HEK293 (cell line): ENCODE measurements around the gene FOXO6.

Experiments used
- CTCF ChIA-PET: fragments of 350-600 bp; formaldehyde crosslinking; extraction: SDS; loops from one replicate; lab custom pipeline; 2021; ENCODE audit warnings: antibody characterized with exemption; lab: Yijun Ruan, JAX
- POLR2A ChIA-PET: fragments of 300-600 bp; formaldehyde crosslinking; extraction: SDS; loops from one replicate; lab custom pipeline; 2020; ENCODE audit warnings: antibody characterized with exemption, inconsistent platforms; lab: Yijun Ruan, JAX
- H3K27ac ChIP-seq: fragments of 200-500 bp; sonication (Bioruptor generic); 2 replicates; pipeline ENCODE4 v1.5.1; 2014; ENCODE audit warnings: low read depth, low read length, control low read depth, inconsistent platforms; ENCODE audit errors: extremely low read depth
- H3K36me3 ChIP-seq, 2 experiments: fragments of 200-500 bp in 1 of 2; sonication (Bioruptor generic) in 1 of 2; 1 replicate in 1 of 2; 2 replicates in 1 of 2; pipeline ENCODE4 v1.5.1; 2014 to 2017; ENCODE audit warnings: inconsistent platforms in 2 of 2, low read length in 2 of 2; ENCODE audit not compliant: control insufficient read depth in 2 of 2, insufficient read depth in 1 of 2
- H3K4me1 ChIP-seq: fragments of 200-500 bp; sonication (Bioruptor generic); 2 replicates; pipeline ENCODE4 v1.5.1; 2014; ENCODE audit warnings: mild to moderate bottlenecking, low read length, inconsistent platforms; ENCODE audit not compliant: control insufficient read depth, insufficient read depth
- H3K4me3 ChIP-seq: 2 replicates; pipeline ENCODE4 v1.5.1; 2011; ENCODE audit warnings: low read depth, mild to moderate bottlenecking, control low read depth, low read length, moderate library complexity
- H3K9me3 ChIP-seq: fragments of 200-500 bp; sonication (Bioruptor generic); 2 replicates; pipeline ENCODE4 v1.5.1; 2014; ENCODE audit warnings: low read depth, low read length, inconsistent platforms; ENCODE audit not compliant: control insufficient read depth, insufficient read depth
- EGR2 ChIP-seq: fragments of 450-650 bp; formaldehyde crosslinking; IDR thresholded peaks from 2 replicates; pipeline ENCODE4 v1.5.1; 2016; ENCODE audit warnings: low read depth, missing biosample characterization, missing genetic modification characterization
- GLIS1 ChIP-seq: fragments of 450-650 bp; formaldehyde crosslinking; IDR thresholded peaks from 2 replicates; pipeline ENCODE4 v1.5.1; 2016; ENCODE audit warnings: missing biosample characterization, missing genetic modification characterization
- GLIS2 ChIP-seq: fragments of 450-650 bp; formaldehyde crosslinking; IDR thresholded peaks from 2 replicates; pipeline ENCODE4 v1.5.1; 2016; ENCODE audit warnings: missing biosample characterization, missing genetic modification characterization
- HIC1 ChIP-seq: fragments of 450-650 bp; formaldehyde crosslinking; IDR thresholded peaks from 2 replicates; pipeline ENCODE4 v1.5.1; 2016; ENCODE audit warnings: missing biosample characterization, missing genetic modification characterization
- KLF1 ChIP-seq: fragments of 450-650 bp; formaldehyde crosslinking; IDR thresholded peaks from 2 replicates; pipeline ENCODE4 v1.5.1; 2016; ENCODE audit warnings: missing biosample characterization, missing genetic modification characterization
- KLF10 ChIP-seq: fragments of 450-650 bp; IDR thresholded peaks from 2 replicates; pipeline ENCODE4 v1.5.1; 2018; ENCODE audit warnings: missing biosample characterization, mild to moderate bottlenecking, missing genetic modification characterization
- KLF8 ChIP-seq: fragments of 450-650 bp; formaldehyde crosslinking; IDR thresholded peaks from 2 replicates; pipeline ENCODE4 v1.5.1; 2016; ENCODE audit warnings: missing biosample characterization, missing genetic modification characterization
- OSR2 ChIP-seq: fragments of 450-650 bp; formaldehyde crosslinking; IDR thresholded peaks from 2 replicates; pipeline ENCODE4 v1.5.1; 2016; ENCODE audit warnings: missing biosample characterization, missing genetic modification characterization
- REST ChIP-seq: fragments of 450-650 bp; formaldehyde crosslinking; IDR thresholded peaks from 2 replicates; pipeline ENCODE4 v1.5.1; 2016; ENCODE audit warnings: missing biosample characterization, missing genetic modification characterization
- SP2 ChIP-seq: fragments of 450-650 bp; formaldehyde crosslinking; IDR thresholded peaks from 2 replicates; pipeline ENCODE4 v1.5.1; 2016; ENCODE audit warnings: missing biosample characterization, missing genetic modification characterization
- ZBTB48 ChIP-seq: fragments of 450-650 bp; formaldehyde crosslinking; IDR thresholded peaks from 2 replicates; pipeline ENCODE4 v1.5.1; 2016; ENCODE audit warnings: missing biosample characterization, missing genetic modification characterization
- ZFHX2 ChIP-seq: fragments of 450-650 bp; formaldehyde crosslinking; conservative IDR thresholded peaks from 2 replicates; pipeline ENCODE4 v1.5.1; 2016; ENCODE audit warnings: missing biosample characterization, missing genetic modification characterization
- ZNF146 ChIP-seq: fragments of 450-650 bp; formaldehyde crosslinking; IDR thresholded peaks from 2 replicates; pipeline ENCODE4 v1.5.1; 2016; ENCODE audit warnings: missing biosample characterization, missing genetic modification characterization
- ZNF184 ChIP-seq: fragments of 450-650 bp; IDR thresholded peaks from 2 replicates; pipeline ENCODE4 v1.5.1; 2018; ENCODE audit warnings: missing biosample characterization, mild to moderate bottlenecking, missing genetic modification characterization
- ZNF221 ChIP-seq: fragments of 450-650 bp; formaldehyde crosslinking; IDR thresholded peaks from 2 replicates; pipeline ENCODE4 v1.5.1; 2017; ENCODE audit warnings: missing biosample characterization, missing genetic modification characterization, borderline replicate concordance
- ZNF302 ChIP-seq: fragments of 450-650 bp; formaldehyde crosslinking; IDR thresholded peaks from 2 replicates; pipeline ENCODE4 v1.5.1; 2016; ENCODE audit warnings: missing biosample characterization, missing genetic modification characterization, low read depth
- ZNF366 ChIP-seq: fragments of 450-650 bp; formaldehyde crosslinking; conservative IDR thresholded peaks from 2 replicates; pipeline ENCODE4 v1.5.1; 2016; ENCODE audit warnings: missing biosample characterization, missing genetic modification characterization
- ZNF426 ChIP-seq: fragments of 450-650 bp; formaldehyde crosslinking; IDR thresholded peaks from 2 replicates; pipeline ENCODE4 v1.5.1; 2017; ENCODE audit warnings: missing biosample characterization, missing genetic modification characterization, mild to moderate bottlenecking, inconsistent platforms, moderate library complexity
- ZNF501 ChIP-seq: fragments of 450-650 bp; formaldehyde crosslinking; IDR thresholded peaks from 2 replicates; pipeline ENCODE4 v1.5.1; 2016; ENCODE audit warnings: missing biosample characterization, missing genetic modification characterization
- ZNF610 ChIP-seq: fragments of 450-650 bp; formaldehyde crosslinking; IDR thresholded peaks from 2 replicates; pipeline ENCODE4 v1.5.1; 2016; ENCODE audit warnings: missing biosample characterization, missing genetic modification characterization, borderline replicate concordance
- ZNF654 ChIP-seq: fragments of 450-650 bp; formaldehyde crosslinking; IDR thresholded peaks from 2 replicates; pipeline ENCODE4 v1.5.1; 2016; ENCODE audit warnings: low read depth, missing biosample characterization, missing genetic modification characterization
- ZNF843 ChIP-seq: fragments of 450-650 bp; formaldehyde crosslinking; IDR thresholded peaks from 2 replicates; pipeline ENCODE4 v1.5.1; 2016; ENCODE audit warnings: missing biosample characterization, missing genetic modification characterization
- ZSCAN23 ChIP-seq: fragments of 450-650 bp; formaldehyde crosslinking; IDR thresholded peaks from 2 replicates; pipeline ENCODE4 v1.5.1; 2016; ENCODE audit warnings: missing biosample characterization, missing genetic modification characterization
- TF ChIP-seq, protein P1 (sequence below): fragments of 450-650 bp; formaldehyde crosslinking; IDR thresholded peaks from 2 replicates; pipeline ENCODE4 v1.5.1; 2016; ENCODE audit warnings: missing biosample characterization, missing genetic modification characterization

FOXO6 gene

DNA sequence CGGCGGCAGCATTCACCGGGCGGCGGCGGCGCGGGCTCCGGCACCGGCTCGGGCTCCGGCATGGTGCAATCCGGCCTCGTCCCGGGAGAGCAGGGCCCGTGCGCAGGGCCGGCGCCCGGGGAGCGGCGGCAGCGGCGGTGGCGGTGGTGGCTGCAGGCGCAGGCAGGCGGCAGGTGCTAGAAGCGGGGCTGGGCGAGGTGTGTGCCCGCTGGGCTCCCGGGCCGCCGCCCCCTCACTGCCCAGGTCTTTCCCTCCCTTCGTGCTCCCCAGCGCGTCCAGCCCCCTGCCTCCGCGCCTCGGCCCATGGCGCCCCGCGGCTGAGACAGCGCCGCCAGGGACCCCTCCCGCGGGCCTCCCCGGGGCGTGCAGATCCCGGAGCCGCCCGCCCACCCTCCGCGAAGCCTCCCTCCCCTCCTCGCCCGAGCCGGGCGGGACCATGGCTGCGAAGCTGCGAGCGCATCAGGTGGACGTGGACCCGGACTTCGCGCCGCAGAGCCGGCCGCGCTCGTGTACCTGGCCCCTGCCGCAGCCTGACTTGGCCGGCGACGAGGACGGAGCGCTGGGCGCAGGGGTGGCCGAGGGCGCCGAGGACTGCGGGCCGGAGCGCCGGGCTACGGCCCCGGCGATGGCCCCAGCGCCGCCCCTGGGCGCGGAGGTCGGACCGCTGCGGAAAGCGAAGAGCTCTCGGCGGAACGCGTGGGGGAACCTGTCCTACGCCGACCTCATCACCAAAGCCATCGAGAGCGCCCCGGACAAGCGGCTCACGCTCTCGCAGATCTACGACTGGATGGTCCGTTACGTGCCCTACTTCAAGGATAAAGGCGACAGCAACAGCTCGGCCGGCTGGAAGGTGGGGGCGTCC lies 492 bp downstream of the FOXO6 start (continued):
- TF ChIP-seq ZSCAN23 (tag by site-specific recombination) = no peak
- TF ChIP-seq ZNF366 (tag by site-specific recombination) = no peak
- TF ChIP-seq HIC1 (tag by site-specific recombination) = no peak
- TF ChIP-seq ZNF501 (tag by site-specific recombination) = no peak
- TF ChIP-seq ZNF426 = no peak
- TF ChIP-seq OSR2 (tag by site-specific recombination) = no peak
- no peak for TF ChIP-seq ZNF184 (tag by site-specific recombination)
- TF ChIP-seq ZNF654 (tag by site-specific recombination) = no peak
- TF ChIP-seq KLF10 = no peak
- TF ChIP-seq ZNF610 (tag by site-specific recombination) = no peak
- no peak for TF ChIP-seq ZNF302 (tag by site-specific recombination)

DNA sequence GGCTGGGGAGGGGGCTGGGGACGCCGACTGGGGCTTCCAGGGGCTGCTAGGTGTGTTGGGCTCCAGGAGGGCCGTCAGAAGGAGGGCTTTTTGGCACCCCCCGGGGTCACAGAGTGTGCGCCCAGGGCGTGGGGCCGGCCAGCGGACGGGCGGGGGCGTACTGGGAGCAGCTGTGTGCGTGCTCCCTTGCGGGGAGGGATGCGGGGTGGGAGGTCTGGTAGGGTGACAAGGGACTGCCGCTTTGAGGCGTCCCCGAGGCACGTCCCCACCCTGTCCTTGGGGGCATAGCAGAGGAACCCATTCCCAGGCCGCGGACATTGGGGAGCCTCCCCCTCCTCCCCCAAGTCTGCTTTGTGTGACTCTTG lies 1.1 kb downstream of the FOXO6 start:
- ChIA-PET CTCF (interaction anchor here (0.8 to 2.3 kb wide), 3 partner anchors 53 to 82 kb away, joined by 3 to 8 read pairs (median 3); no protein-coding TSS in a partner anchor), POLR2A (interaction anchor here (0.6 to 2.6 kb wide), 5 partner anchors 9 to 61 kb away, joined by 3 to 17 read pairs (median 4); no protein-coding TSS in a partner anchor)
- Histone ChIP-seq H3K4me3 (peak overlapping the region; percentile 49), H3K9me3 (no peaks in the 10 kb centered on the region), H3K27ac (no peak overlapping the region), H3K36me3 (no peaks in the 10 kb centered on the region), H3K4me1 (peaks cover 15% of the 10 kb centered on the region)
- TF ChIP-seq REST (no peak), ZBTB48 (peak; percentile 46; the same call in 1 of the 2 replicates), GLIS2 (tag by site-specific recombination) (peak; percentile 49; the same call in 1 of the 2 replicates), ZNF221 (no peak), ZFHX2 (peak; percentile 50), SP2 (tag by site-specific recombination) (no peak), EGR2 (tag by site-specific recombination) (peak; percentile 42; the same call in 1 of the 2 replicates), KLF8 (tag by site-specific recombination) (peak; percentile 15; the same call in 1 of the 2 replicates), GLIS1 (tag by site-specific recombination) (peak; percentile 88), KLF1 (peak; percentile 60), ZNF146 (tag by site-specific recombination) (no peak), ZNF843 (tag by site-specific recombination) (no peak)
- TF ChIP-seq, protein P1, sequence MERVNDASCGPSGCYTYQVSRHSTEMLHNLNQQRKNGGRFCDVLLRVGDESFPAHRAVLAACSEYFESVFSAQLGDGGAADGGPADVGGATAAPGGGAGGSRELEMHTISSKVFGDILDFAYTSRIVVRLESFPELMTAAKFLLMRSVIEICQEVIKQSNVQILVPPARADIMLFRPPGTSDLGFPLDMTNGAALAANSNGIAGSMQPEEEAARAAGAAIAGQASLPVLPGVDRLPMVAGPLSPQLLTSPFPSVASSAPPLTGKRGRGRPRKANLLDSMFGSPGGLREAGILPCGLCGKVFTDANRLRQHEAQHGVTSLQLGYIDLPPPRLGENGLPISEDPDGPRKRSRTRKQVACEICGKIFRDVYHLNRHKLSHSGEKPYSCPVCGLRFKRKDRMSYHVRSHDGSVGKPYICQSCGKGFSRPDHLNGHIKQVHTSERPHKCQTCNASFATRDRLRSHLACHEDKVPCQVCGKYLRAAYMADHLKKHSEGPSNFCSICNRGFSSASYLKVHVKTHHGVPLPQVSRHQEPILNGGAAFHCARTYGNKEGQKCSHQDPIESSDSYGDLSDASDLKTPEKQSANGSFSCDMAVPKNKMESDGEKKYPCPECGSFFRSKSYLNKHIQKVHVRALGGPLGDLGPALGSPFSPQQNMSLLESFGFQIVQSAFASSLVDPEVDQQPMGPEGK (tag by site-specific recombination) = peak; percentile 55; the same call in 1 of the 2 replicates
